ENCODE results near the gene KCNQ5.
A peak's percentile ranks its signal among the peaks of the same experiment; 100 is the strongest.

DNA sequence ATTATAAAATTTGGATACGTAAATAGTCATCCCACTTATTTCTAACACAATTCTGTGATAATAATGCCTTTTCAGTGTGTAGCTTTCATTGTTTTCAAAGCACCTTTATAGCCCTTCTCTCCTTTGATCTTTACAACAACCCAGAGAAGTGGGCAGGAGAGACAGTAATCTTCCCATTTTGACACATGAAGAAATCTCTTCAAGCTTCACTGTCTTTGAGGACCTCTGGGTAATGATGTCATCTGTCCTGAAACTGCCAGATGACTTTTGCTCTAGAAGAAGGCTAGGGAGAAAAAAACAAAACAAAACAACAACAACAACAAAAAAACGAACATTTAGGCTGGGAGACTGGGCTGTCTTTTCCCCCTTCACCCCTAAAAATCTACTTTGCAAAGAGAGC, 203.0 kb downstream of the KCNQ5 start:
- TF ChIP-seq, protein P1, sequence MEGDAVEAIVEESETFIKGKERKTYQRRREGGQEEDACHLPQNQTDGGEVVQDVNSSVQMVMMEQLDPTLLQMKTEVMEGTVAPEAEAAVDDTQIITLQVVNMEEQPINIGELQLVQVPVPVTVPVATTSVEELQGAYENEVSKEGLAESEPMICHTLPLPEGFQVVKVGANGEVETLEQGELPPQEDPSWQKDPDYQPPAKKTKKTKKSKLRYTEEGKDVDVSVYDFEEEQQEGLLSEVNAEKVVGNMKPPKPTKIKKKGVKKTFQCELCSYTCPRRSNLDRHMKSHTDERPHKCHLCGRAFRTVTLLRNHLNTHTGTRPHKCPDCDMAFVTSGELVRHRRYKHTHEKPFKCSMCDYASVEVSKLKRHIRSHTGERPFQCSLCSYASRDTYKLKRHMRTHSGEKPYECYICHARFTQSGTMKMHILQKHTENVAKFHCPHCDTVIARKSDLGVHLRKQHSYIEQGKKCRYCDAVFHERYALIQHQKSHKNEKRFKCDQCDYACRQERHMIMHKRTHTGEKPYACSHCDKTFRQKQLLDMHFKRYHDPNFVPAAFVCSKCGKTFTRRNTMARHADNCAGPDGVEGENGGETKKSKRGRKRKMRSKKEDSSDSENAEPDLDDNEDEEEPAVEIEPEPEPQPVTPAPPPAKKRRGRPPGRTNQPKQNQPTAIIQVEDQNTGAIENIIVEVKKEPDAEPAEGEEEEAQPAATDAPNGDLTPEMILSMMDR (IDR thresholded peaks at IDR 0.05 in 2 of 3, conservative IDR thresholded peaks at IDR 0.05 in 1 of 3; ENCODE audit: control insufficient read depth in 2 of 3, extremely low read depth in 1 of 3, insufficient read depth in 1 of 3, low read depth in 3 of 3, low read length in 3 of 3), result no peak
- TF ChIP-seq, protein P2, sequence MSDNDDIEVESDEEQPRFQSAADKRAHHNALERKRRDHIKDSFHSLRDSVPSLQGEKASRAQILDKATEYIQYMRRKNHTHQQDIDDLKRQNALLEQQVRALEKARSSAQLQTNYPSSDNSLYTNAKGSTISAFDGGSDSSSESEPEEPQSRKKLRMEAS (IDR thresholded peaks at IDR 0.05; ENCODE audit: low read depth, low read length), result no peak
- TF ChIP-seq EGR1 (IDR thresholded peaks at IDR 0.05; ENCODE audit: borderline replicate concordance in 1 of 2, low read depth in 2 of 2, low read length in 2 of 2), result no peak
- no peak for TF ChIP-seq NRF1 (conservative IDR thresholded peaks at IDR 0.05; ENCODE audit: low read depth, low read length)
- no peak for TF ChIP-seq MXI1 (IDR thresholded peaks at IDR 0.05; ENCODE audit: low read depth, low read length)
- TF ChIP-seq NFIC (IDR thresholded peaks at IDR 0.05; ENCODE audit: low read depth, low read length), result peak; percentile 47; the same call in 1 of the 2 replicates
- TF ChIP-seq SRF (IDR thresholded peaks at IDR 0.05; ENCODE audit: low read depth in 2 of 2, low read length in 2 of 2), result no peak

All from GM12878 (cell line).